D341Med (cell line): Measurements from ENCODE around the gene RYR3.
"Not testable (repeated sequence)": the region's sequence is repeated elsewhere in the genome, so short reads cannot be mapped to it uniquely, and the experiment has no call there.

ENCODE experiments used
- DNase-seq: peaks from one replicate; pipeline ENCODE4 v3.0.0; 2012; ENCODE audit warnings: low spot score

RYR3 gene

GRCh38 chr15:33773969-33774368 is 463.2 kb downstream of the RYR3 start:
- no peak for DNase-seq

DNA sequence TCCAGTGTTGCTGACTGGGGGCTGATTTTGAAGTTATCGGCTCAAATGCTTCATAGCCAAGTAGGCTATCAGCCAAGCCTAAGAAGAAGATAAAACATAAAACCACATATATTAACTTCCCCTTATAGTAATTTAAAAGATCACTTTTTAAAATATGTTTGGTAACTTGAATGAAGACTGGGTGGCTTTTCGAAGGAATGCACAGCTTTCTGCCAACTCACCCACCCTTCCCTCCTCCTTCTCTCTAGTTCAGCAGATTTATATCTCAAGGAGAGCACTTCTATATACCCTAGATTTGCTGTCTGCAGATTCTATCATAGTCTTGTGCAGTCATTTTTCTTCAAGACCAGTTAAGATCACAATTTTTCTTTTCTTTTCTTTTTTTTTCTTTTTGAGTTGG is 468.1 kb downstream of the RYR3 start:
- no peak for DNase-seq

DNA sequence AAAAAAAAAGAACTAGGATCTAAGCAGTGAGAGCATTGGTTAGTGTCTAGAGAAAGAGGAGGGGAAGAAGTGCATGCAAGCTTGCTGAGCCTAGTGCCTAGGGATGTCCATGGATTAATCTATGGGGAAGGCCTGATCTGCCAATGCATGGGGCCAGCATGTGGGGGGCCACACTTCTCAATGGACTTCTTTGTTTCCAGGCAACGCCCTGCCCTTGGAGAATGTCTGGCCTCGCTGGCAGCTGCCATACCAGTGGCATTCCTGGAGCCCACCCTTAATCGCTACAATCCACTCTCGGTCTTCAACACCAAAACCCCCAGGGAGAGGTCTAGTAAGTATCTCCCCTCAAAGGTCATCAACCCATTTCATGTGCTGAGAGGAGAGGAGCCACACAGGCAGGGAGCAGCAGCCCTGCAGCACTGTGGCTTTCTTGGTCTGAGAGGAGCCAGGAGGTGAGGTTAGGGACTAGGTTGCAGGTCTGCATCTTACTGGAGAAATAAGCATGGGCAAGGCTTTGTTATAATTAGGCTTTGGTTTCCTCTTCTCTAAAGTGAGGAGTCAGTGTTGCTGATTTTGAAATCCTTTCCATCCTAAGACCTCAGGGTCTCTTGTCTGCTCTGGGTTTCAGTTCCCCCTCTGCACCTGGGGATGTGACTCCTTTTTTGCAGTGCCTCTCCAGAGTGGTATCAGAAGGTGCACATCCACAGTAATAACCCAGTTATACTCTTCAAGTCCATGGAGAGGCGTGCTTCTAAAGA is 469.4 kb downstream of the RYR3 start:
- DNase-seq = no peak

- DNase-seq = no peak
Observed at GRCh38 chr15:33782966-33783365, 472.2 kb downstream of the RYR3 start.

GRCh38 chr15:33785366-33785765 is 474.6 kb downstream of the RYR3 start:
- no peak for DNase-seq

GRCh38 chr15:33788906-33789540 is 478.3 kb downstream of the RYR3 start:
- DNase-seq = no peak

DNA sequence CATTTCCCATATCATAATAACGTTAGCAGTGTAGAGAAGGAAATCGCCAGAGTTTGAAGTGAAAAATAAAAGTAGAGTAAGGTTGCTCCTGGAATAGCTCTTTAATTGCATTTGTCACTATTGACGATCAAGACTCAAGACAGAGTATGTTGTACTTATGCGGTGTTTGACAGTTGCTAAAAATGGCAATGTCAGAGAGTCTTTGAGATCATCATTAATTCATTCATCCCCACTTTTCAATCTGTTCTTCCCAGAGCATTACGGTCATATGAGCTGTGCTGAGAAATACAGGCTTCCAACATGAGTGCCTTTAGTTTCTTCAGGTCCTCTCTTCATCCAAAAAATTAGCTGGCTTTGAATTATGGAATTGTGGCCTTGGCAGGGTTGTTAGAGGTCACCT is 483.7 kb downstream of the RYR3 start:
- DNase-seq = no peak

GRCh38 chr15:33795070-33795469 is 484.3 kb downstream of the RYR3 start:
- no peak for DNase-seq

GRCh38 chr15:33797651-33798050 is 486.9 kb downstream of the RYR3 start:
- no peak for DNase-seq

- DNase-seq = no peak
Observed at GRCh38 chr15:33801954-33802353, 491.2 kb downstream of the RYR3 start.

- no peak for DNase-seq
Observed at GRCh38 chr15:33807665-33808064, 496.9 kb downstream of the RYR3 start.

- no peak for DNase-seq
Observed at GRCh38 chr15:33808720-33809457, 498.1 kb downstream of the RYR3 start.

GRCh38 chr15:33810073-33810595 is 499.4 kb downstream of the RYR3 start:
- no peak for DNase-seq

DNA sequence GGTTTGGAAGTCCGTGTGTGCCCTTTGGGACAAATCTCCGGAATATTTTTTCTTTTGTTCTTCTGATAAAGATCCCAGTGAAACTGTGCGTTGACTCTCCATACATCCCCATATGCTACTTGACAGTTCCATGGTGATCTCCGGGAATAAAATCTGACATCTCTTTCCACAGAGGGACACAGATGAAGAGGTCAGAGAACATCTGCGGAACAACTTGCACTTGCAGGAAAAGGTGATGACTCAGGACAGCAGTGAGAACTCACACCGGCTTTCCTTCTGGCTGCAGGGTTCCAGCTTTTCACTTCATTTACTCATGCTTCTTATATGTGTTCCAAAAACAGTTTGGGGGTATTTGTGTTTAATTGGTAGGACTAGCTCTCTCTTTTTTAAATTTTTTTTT is 500.0 kb downstream of the RYR3 start:
- no peak for DNase-seq

GRCh38 chr15:33813891-33814290 is 503.1 kb downstream of the RYR3 start:
- DNase-seq = no peak

- DNase-seq = not testable (repeated sequence)
Observed at GRCh38 chr15:33819499-33819898, 508.7 kb downstream of the RYR3 start.

DNA sequence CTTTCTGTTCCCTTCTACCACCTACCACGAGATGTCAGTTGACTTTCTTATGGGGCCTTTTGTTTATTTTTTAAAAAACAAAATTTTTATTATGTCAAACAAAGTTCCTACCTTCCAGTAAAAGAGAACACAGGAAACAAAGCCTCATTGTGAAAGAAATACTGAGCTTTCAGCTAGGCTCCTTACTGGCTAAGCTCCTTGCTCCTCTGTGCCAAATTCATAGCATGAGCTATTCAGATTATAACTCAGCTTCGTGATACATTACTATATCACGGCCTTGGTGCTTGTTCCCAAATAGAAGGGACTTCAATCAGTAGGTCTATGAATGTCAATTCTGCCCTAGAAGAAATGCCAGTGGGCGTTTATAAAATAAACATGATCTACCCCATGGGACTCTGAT is 511.7 kb downstream of the RYR3 start:
- no peak for DNase-seq

- DNase-seq = no peak
Observed at GRCh38 chr15:33823119-33823518, 512.4 kb downstream of the RYR3 start.

- DNase-seq = no peak
Observed at GRCh38 chr15:33825453-33825852, 514.7 kb downstream of the RYR3 start.

- DNase-seq = no peak
Observed at GRCh38 chr15:33826201-33826600, 515.4 kb downstream of the RYR3 start.

GRCh38 chr15:33830351-33830750 is 519.6 kb downstream of the RYR3 start:
- DNase-seq = no peak

DNA sequence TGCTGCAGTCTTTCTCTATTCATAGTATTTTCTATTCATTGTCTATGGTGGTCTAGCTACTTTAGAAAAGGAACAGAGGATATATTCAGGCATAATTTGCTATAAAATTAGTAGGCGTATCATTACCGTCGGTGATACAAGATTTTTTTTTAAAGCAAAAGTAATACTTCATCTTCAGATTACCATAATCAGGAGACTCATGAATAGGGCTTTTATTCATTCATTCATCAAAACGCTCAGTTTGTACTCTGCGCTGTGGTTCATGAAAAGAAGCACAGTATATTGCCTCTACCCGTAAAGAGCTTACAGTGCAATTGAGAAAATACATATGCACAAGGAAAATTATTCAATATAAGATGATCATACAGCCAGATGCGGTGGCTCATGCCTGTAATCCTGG is 520.9 kb downstream of the RYR3 start:
- no peak for DNase-seq
